ENCODE measurements around the gene POLR1G. TPM values are rescaled to one million over a fixed set of nuclear protein-coding genes. Genes with fewer than 3 reads are reported as not detected.
A peak's percentile ranks its signal among the peaks of the same experiment; 100 is the strongest.

Gene POLR1G
- total RNA-seq, 3 donors from 2014 or later (not counting 1 experiment from before 2014, with no cell fraction given) = 0.28 to 1.4 (median 0.45) TPM

GRCh38 chr19:45448887-45449299, 42.4 kb downstream of the POLR1G start:
- Histone ChIP-seq H3K4me3 (ENCODE audit: low read length) (peak overlapping the region; percentile 48), H3K27me3 (ENCODE audit: control insufficient read depth, insufficient read depth, low read length) (no peaks in the 10 kb centered on the region), H3K36me3 (ENCODE audit: control insufficient read depth, insufficient read depth, low read length) (peaks cover 5% of the 10 kb centered on the region), H3K27ac (ENCODE audit: low read length) (peak overlapping the region; percentile 93), H3K9me3 (ENCODE audit: control insufficient read depth, insufficient read depth, low read length) (no peaks in the 10 kb centered on the region), H3K4me1 (ENCODE audit: control insufficient read depth, insufficient read depth, low read length) (peaks cover 70% of the 10 kb centered on the region)
- no peaks in the 10 kb centered on the region for H3K9me3 Mint-ChIP-seq
- TF ChIP-seq CTCF (IDR thresholded peaks at IDR 0.05) = no peak
- intact Hi-C loops (cut with micrococcal nuclease) = no loop called here
- 48% methylated on average over 7 of the region's 7 CpGs for WGBS (ENCODE audit: insufficient coverage)
- peak overlapping the region; percentile 99 to 100 for H3K27ac Mint-ChIP-seq
- H3K4me1 Mint-ChIP-seq = peaks cover 71 to 78% of the 10 kb centered on the region in 2 donors
- ATAC-seq (peak in 1 of 3 donors; percentile 1), DNase-seq (peak; percentile 41 to 46)
- no peaks in the 10 kb centered on the region for H3K36me3 Mint-ChIP-seq
- H3K27me3 Mint-ChIP-seq (ENCODE audit: low read depth in 2 of 2) = no peaks in the 10 kb centered on the region
- peak overlapping the region; percentile 89 for H3K4me3 Mint-ChIP-seq

GRCh38 chr19:45450012-45450333, 43.5 kb downstream of the POLR1G start:
- peak overlapping the region; percentile 98 for H3K4me3 Mint-ChIP-seq
- H3K27ac ChIP-seq (ENCODE audit: low read length) = peak overlapping the region; percentile 93
- H3K4me3 ChIP-seq (ENCODE audit: low read length) = peak overlapping the region; percentile 48
- H3K4me1 ChIP-seq (ENCODE audit: control insufficient read depth, insufficient read depth, low read length) = peaks cover 63% of the 10 kb centered on the region
- H3K4me1 Mint-ChIP-seq = peaks cover 65 to 74% of the 10 kb centered on the region in 2 donors
- no peaks in the 10 kb centered on the region for H3K27me3 ChIP-seq (ENCODE audit: control insufficient read depth, insufficient read depth, low read length)
- no peaks in the 10 kb centered on the region for H3K27me3 Mint-ChIP-seq (ENCODE audit: low read depth in 2 of 2)
- no peaks in the 10 kb centered on the region for H3K9me3 Mint-ChIP-seq
- H3K36me3 Mint-ChIP-seq = no peaks in the 10 kb centered on the region
- intact Hi-C loops (cut with micrococcal nuclease) = loop anchor here (1.0 to 10.0 kb wide), 3 partner anchors 8 to 195 kb away; no protein-coding TSS in a partner anchor
- H3K36me3 ChIP-seq (ENCODE audit: control insufficient read depth, insufficient read depth, low read length) = peaks cover 5% of the 10 kb centered on the region
- H3K27ac Mint-ChIP-seq = peak overlapping the region; percentile 99 to 100
- TF ChIP-seq CTCF (IDR thresholded peaks at IDR 0.05) = no peak
- no peaks in the 10 kb centered on the region for H3K9me3 ChIP-seq (ENCODE audit: control insufficient read depth, insufficient read depth, low read length)
- WGBS (ENCODE audit: insufficient coverage) = 0% methylated on average over 3 of the region's 5 CpGs
- peak in 1 of 2 donors; percentile 81 for DNase-seq
- ATAC-seq = peak; percentile 52 to 78 (median 62)

GRCh38 chr19:45451131-45451849, 44.8 kb downstream of the POLR1G start:
- intact Hi-C loops (cut with micrococcal nuclease) = loop anchor here (10.0 kb wide), 1 partner anchor 194 kb away; no protein-coding TSS in a partner anchor
- Mint-ChIP-seq H3K4me3 (peak overlapping the region; percentile 93), H3K4me1 (peaks cover 66 to 75% of the 10 kb centered on the region in 2 donors), H3K27me3 (ENCODE audit: low read depth in 2 of 2) (no peaks in the 10 kb centered on the region), H3K27ac (peak overlapping the region; percentile 99 to 100), H3K9me3 (no peaks in the 10 kb centered on the region), H3K36me3 (no peaks in the 10 kb centered on the region)
- H3K36me3 ChIP-seq (ENCODE audit: control insufficient read depth, insufficient read depth, low read length) = peaks cover 5% of the 10 kb centered on the region
- peak; percentile 28 to 48 (median 30) for ATAC-seq
- 2% methylated on average over 28 of the region's 28 CpGs for WGBS (ENCODE audit: insufficient coverage)
- TF ChIP-seq CTCF (IDR thresholded peaks at IDR 0.05) = no peak
- DNase-seq = peak in 1 of 2 donors; percentile 89
- H3K27me3 ChIP-seq (ENCODE audit: control insufficient read depth, insufficient read depth, low read length) = no peaks in the 10 kb centered on the region
- peak overlapping the region; percentile 100 for H3K27ac ChIP-seq (ENCODE audit: low read length)
- H3K4me3 ChIP-seq (ENCODE audit: low read length) = peak overlapping the region; percentile 67
- peaks cover 68% of the 10 kb centered on the region for H3K4me1 ChIP-seq (ENCODE audit: control insufficient read depth, insufficient read depth, low read length)
- no peaks in the 10 kb centered on the region for H3K9me3 ChIP-seq (ENCODE audit: control insufficient read depth, insufficient read depth, low read length)
